ENCODE data around the gene PSMB5. TPM values are rescaled to one million over a fixed set of nuclear protein-coding genes. Genes with fewer than 3 reads are reported as not detected.

The PSMB5 gene
- total RNA-seq (2016; rRNA removed; fragmentation: Illumina TruSeq; extraction: Trizol) (871 and 1,316 TPM in 2 replicates), polyA plus RNA-seq (2011; rRNA removed) (566 and 705 TPM in 2 replicates), polyA minus RNA-seq (2011; rRNA and poly(A)+ RNA removed; ENCODE audit: low replicate concordance) (455 and 971 TPM in 2 replicates), Bru-seq, nascent RNA (percentile 96 among the genes with signal in this experiment), BruChase-seq, experiment 1, labeled RNA remaining after a 6-hour chase (percentile 97 among the genes with signal in this experiment), BruChase-seq, experiment 2, labeled RNA remaining after a 2-hour chase (percentile 96 among the genes with signal in this experiment)
- total RNA-seq (2016; cell fraction: cytosol; rRNA removed; fragmentation: Illumina TruSeq; extraction: Trizol; ENCODE audit: low read depth) = 296 and 327 TPM in 2 replicates
- 923 and 1,358 TPM in 2 replicates for total RNA-seq (2016; cell fraction: insoluble cytoplasmic fraction; rRNA removed; fragmentation: Illumina TruSeq; extraction: Trizol)
- total RNA-seq (2016; cell fraction: membrane; rRNA removed; fragmentation: Illumina TruSeq; extraction: Trizol) = 499 and 543 TPM in 2 replicates
- 325 and 326 TPM in 2 replicates for total RNA-seq (2016; cell fraction: nucleus; rRNA removed; fragmentation: Illumina TruSeq; extraction: Trizol)
- polyA plus RNA-seq (2011; cell fraction: cytosol; rRNA removed) = 909 and 1,129 TPM in 2 replicates
- 173 and 191 TPM in 2 replicates for polyA plus RNA-seq (2011; cell fraction: nucleus; rRNA removed)
- 459 and 476 TPM in 2 replicates for polyA plus RNA-seq (2012)
- 281 and 292 TPM in 2 replicates for polyA plus RNA-seq (2016; cell fraction: cytosol; fragmentation: Illumina TruSeq; extraction: Trizol; ENCODE audit: low read depth)
- 1,127 and 1,228 TPM in 2 replicates for polyA plus RNA-seq (2016; cell fraction: insoluble cytoplasmic fraction; fragmentation: Illumina TruSeq; extraction: Trizol; ENCODE audit: low read depth)
- polyA plus RNA-seq (2016; cell fraction: membrane; fragmentation: Illumina TruSeq; extraction: Trizol; ENCODE audit: low read depth) = 411 and 426 TPM in 2 replicates
- 421 and 445 TPM in 2 replicates for polyA plus RNA-seq (2016; cell fraction: nucleus; fragmentation: Illumina TruSeq; extraction: Trizol; ENCODE audit: insufficient read depth, low read depth)
- 370 and 379 TPM in 2 replicates for polyA minus RNA-seq (2011; cell fraction: cytosol; rRNA and poly(A)+ RNA removed)
- 156 and 157 TPM in 2 replicates for polyA minus RNA-seq (2011; cell fraction: nucleus; rRNA and poly(A)+ RNA removed)
- long read RNA-seq, experiment 1, transcript PSMB5-203 (3 exons, 900 nt) = minor isoform, 14 of 1,636 reads
- long read RNA-seq, experiment 1, transcript PSMB5-205 (4 exons, 1,117 nt) = minor isoform, 41 of 1,636 reads
- long read RNA-seq, experiment 1, transcript PSMB5-202 (3 exons, 1,294 nt) = major isoform, 1,477 of 1,636 reads
- long read RNA-seq, experiment 1, partial matches to known transcripts = 36 of 1,636 reads
- long read RNA-seq, experiment 1, other reads (novel, unspliced or antisense) = 61 of 1,636 reads
- long read RNA-seq, experiment 2, transcript PSMB5-203 (3 exons, 900 nt) = minor isoform, 15 of 1,578 reads
- long read RNA-seq, experiment 2, transcript PSMB5-201 (3 exons, 796 nt) = minor isoform, 7 of 1,578 reads
- long read RNA-seq, experiment 2, transcript PSMB5-205 (4 exons, 1,117 nt) = minor isoform, 27 of 1,578 reads
- long read RNA-seq, experiment 2, transcript PSMB5-202 (3 exons, 1,294 nt) = major isoform, 1,276 of 1,578 reads
- long read RNA-seq, experiment 2, partial matches to known transcripts = 69 of 1,578 reads
- long read RNA-seq, experiment 2, other reads (novel, unspliced or antisense) = 173 of 1,578 reads

GRCh38 chr14:23034498-23035302 lies at the start of gene PSMB5:
Gene PSMB5, minus strand, starts transcription at chr14:23034900. Its CDS starts 19 bp downstream, at chr14:23034881.
- DNase-seq (ENCODE audit: low spot score) (peak; percentile 100), FAIRE-seq (peak; percentile 99), ATAC-seq (peak; percentile 96)
- ChIA-PET POLR2A (interaction anchor here (0.7 to 15.1 kb wide), 24 partner anchors 8 to 1236 kb away, joined by 3 to 203 read pairs (median 5); partner anchors contain the start of genes ACIN1, AJUBA, C14orf119 and HAUS4), CTCF (ENCODE audit: low intra/inter-chr PET ratio, low total read pairs) (no interaction called here)
- Histone ChIP-seq H3K27me3 (ENCODE audit: control insufficient read depth in 1 of 2, insufficient read depth in 2 of 2, low read length in 2 of 2) (no peaks in the 10 kb centered on the region; a peak in 1 of 5 replicates), H2AFZ (ENCODE audit: low read length) (peak within 1 kb of the TSS; percentile 98), H3K4me2 (ENCODE audit: low read depth, low read length) (peak within 1 kb of the TSS; percentile 92), H3K9me3 (ENCODE audit: low read length) (no peaks in the 10 kb centered on the region), H4K20me1 (ENCODE audit: insufficient read depth, low read length) (no peaks in the 10 kb centered on the region), H3K79me2 (ENCODE audit: insufficient read depth, low read length) (peaks cover 34% of the 10 kb centered on the region), H3K4me1 (ENCODE audit: insufficient read depth, low read length) (peaks cover 38% of the 10 kb centered on the region), H3K4me3 (replicated peaks in 1 of 3; ENCODE audit: insufficient read depth in 1 of 3, low read depth in 2 of 3, low read length in 3 of 3) (peak within 1 kb of the TSS; percentile 78 to 86 (median 80)), H3K9ac (ENCODE audit: insufficient read depth, low read depth, low read length) (peak within 1 kb of the TSS; percentile 97), H3K27ac (ENCODE audit: extremely low read length, insufficient read depth, low read length) (peak within 1 kb of the TSS; percentile 90), H3K36me3 (replicated peaks in 1 of 2; ENCODE audit: control insufficient read depth in 1 of 2, insufficient read depth in 2 of 2, low read length in 2 of 2) (peaks cover 16 to 28% of the 10 kb centered on the region in 2 experiments)
- intact Hi-C loops (cut with micrococcal nuclease; ENCODE audit: unreplicated experiment) (loop anchor here (1.0 to 2.0 kb wide), 4 partner anchors 24 to 60 kb away; partner anchors contain the start of genes ACIN1, AJUBA, C14orf119 and C14orf93), in situ Hi-C loops (cut with HindIII; ENCODE audit: extremely low pct_ligation_motif_present, low pct_unique_long_range_greater_than_20kb) (no loop called here)
- WGBS (ENCODE audit: low lambda C conversion rate) = under 1% methylated on average over 33 of the region's 36 CpGs
- BruUV-seq (replicated peaks) = no TSS peak
- TF ChIP-seq BHLHE40 (IDR thresholded peaks at IDR 0.05; ENCODE audit: low read length) = peak; percentile 36; the same call in 1 of the 2 replicates
- no peak; the same call in 1 of the 2 replicates for TF ChIP-seq E2F1 (CRISPR knock-in tag; IDR thresholded peaks at IDR 0.05)
- peak; percentile 91 for TF ChIP-seq JARID2 (CRISPR knock-in tag; IDR thresholded peaks at IDR 0.05; ENCODE audit: insufficient replicate concordance)
- peak; percentile 57; the same call in 1 of the 2 replicates for TF ChIP-seq CBFB (CRISPR knock-in tag; IDR thresholded peaks at IDR 0.05)
- TF ChIP-seq ZNF292 (CRISPR knock-in tag; IDR thresholded peaks at IDR 0.05; ENCODE audit: borderline replicate concordance, low read depth) = no peak; the same call in none of the 2 replicates
- peak; percentile 99 for TF ChIP-seq ZHX1 (CRISPR knock-in tag; IDR thresholded peaks at IDR 0.05; ENCODE audit: low read depth)
- TF ChIP-seq ZNF572 (CRISPR knock-in tag; IDR thresholded peaks at IDR 0.05) = peak; percentile 74; the same call in 1 of the 2 replicates
- TF ChIP-seq CREBL2 (CRISPR knock-in tag; IDR thresholded peaks at IDR 0.05; ENCODE audit: borderline replicate concordance) = 0 out of 2 replicates have a peak, but pooled peaks have one; percentile 48
- peak; percentile 77 for TF ChIP-seq TFE3 (CRISPR knock-in tag; IDR thresholded peaks at IDR 0.05)
